Ammon's horn (tissue), 1 donor: ENCODE measurements around the gene MYL11.
"Not testable (repeated sequence)": the region's sequence is repeated elsewhere in the genome, so short reads cannot be mapped to it uniquely, and the experiment has no call there.

Experiments
- DNase-seq: peaks from one replicate; pipeline ENCODE4 v3.0.0-alpha.2; 2016; ENCODE audit warnings: low spot score

Gene MYL11

DNA sequence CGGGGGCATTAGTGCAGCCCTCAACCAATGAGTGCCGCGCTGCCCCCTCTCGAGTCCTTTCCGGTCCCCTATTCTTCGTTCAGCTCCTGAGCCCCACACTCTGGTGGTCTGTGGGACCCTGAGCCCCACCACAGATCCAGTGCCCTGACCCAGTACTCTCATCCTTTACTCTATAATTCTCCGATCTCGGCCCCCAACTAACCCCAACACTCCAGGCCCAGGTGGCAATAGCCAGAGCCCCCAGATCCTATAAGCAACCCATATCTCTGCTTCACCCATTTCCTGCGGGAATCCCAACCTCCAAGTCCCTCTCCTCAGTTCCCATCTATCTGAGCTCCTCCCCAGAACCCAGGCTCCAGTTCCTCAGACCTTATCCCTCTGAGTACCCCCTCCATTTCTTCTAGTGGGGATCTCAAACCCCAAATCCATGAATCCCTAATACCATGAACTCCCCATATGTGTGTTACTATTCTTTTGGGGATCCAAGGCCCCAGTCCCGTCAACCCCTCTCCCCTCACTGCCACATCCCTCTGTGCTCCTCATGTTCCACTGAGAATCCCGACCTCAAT is 3.3 kb upstream of the MYL11 start:
- DNase-seq: no peak

DNA sequence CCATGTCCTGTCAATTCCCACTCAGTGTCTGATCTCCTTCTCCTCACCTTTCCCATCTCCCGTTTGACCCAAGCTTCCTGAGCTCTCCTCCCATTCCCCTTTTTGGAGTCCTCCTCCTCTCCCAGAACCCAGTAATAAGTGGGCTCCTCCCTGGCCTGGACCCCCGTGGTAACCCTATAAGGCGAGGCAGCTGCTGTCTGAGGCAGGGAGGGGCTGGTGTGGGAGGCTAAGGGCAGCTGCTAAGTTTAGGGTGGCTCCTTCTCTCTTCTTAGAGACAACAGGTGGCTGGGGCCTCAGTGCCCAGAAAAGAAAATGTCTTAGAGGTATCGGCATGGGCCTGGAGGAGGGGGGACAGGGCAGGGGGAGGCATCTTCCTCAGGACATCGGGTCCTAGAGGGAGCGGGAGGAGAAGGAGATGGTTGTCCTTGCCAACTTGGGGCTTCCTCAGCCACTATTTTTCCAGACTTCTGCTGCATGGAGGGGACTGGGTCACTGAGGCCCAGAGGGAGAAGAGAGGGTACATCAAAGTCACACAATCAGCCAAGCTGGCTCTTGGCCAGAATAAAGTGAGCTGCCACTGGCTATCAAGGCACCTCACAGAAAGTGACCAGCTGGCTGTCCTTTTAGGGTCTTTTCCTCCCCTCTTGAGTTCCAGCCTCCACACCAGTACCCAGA is 2.4 kb upstream of the MYL11 start:
- DNase-seq: no peak

DNA sequence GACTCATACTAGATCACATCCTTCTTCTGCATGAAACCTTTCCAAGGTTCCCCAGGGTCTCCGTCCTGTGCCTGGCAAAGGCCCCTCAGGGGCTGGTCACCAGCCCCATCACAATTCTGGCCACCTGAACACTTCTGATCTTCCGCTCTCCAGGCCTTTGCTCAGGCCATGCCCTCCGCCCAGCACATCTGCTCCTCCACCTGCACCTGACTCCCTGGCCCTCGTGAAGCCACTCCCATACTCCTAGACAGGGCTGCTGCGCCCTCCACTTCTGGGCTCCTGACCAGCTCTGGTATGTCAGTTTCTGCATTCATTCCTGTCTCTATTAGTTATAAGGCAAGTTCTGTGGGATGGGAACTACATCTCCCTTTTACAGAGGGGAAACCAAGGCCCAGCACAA is 1.9 kb upstream of the MYL11 start:
- DNase-seq: no peak

DNA sequence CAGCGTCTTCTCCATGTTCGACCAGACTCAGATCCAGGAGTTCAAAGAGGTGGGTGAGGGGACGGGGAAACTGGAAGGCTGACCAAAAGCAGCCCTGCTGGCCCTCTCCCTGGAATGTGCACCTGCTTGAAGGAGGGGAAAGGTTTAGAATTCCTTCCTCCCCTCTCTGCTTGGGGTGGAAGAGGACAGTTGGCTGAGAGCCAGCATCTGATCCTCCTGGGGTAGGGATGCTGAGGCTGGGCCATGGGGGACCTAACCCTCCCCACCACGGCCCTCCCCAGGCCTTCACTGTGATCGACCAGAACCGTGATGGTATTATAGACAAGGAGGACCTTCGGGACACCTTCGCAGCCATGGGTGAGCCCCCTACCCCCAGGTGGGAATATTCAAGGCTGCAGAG is 1.3 kb downstream of the MYL11 start:
- DNase-seq: no peak

DNA sequence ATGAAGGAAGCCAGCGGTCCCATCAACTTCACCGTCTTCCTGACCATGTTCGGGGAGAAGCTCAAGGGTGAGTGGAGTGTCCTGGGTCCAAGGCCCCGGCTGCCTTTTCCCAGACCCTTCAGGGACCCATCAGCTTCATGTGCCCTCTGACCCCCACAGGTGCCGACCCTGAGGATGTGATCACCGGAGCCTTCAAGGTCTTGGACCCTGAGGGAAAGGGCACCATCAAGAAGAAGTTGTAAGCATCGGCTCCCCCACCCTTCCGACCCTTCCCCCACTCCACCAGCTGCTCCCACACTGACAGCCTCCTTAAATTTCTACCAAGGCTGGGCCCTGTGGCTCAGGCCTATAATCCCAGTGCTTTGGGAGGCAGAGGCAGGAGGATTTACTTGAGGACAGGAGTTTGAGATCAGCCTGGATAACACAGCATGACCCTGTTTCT is 1.9 kb downstream of the MYL11 start:
- no peak for DNase-seq

DNA sequence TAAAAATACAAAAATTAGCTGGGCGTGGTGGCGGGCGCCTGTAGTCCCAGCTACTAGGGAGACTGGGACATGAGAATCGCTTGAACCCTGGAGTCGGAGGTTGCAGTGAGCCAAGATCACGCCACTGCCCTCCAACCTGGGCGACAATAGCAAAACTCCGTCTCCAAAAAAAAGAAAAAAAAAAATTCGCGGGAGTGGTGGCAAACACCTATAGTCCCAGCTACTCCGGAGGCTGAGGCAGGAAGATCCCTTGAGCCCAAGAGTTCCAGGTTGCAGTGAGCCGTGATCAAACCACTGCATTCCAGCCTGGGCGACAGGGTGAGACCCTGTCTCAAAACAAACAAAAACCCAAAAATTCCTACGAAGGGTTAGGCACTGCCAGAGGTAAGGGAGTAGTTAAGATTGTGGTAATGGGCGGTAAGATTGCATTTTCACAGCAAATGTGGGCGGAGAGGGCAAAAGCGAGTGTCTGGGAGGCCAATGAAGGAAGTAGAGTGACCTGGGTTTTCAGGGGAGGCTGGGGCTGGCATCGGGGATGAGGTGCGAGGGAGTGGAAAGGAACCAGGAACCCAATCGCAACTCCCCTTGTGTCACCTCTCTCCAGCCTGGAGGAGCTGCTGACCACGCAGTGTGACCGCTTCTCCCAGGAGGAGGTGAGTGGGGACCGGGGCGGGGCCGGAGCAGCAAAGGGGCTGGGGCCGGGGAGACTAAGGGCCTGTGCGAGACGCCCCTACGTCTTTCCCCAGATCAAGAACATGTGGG is 2.6 kb downstream of the MYL11 start:
- no peak for DNase-seq

DNA sequence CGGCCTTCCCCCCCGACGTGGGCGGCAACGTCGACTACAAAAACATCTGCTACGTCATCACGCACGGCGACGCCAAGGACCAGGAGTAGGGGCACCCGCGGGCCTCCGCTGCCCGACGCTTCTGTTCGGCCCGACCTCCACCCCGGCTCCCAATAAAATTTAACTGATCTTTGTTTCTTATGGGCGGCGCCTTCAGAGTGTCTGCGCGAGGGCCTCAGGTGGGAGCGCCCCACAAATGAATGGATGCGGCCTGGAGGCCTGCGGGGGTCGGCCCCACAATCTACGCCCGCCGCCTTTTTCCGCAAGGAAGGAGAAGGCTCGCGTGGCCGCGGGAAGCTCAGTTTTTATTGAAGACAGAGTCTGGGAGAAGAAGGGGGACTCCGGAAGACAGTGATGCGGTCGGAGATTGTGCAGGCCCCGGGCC is 3.2 kb downstream of the MYL11 start:
- peak; percentile 99 for DNase-seq

DNA sequence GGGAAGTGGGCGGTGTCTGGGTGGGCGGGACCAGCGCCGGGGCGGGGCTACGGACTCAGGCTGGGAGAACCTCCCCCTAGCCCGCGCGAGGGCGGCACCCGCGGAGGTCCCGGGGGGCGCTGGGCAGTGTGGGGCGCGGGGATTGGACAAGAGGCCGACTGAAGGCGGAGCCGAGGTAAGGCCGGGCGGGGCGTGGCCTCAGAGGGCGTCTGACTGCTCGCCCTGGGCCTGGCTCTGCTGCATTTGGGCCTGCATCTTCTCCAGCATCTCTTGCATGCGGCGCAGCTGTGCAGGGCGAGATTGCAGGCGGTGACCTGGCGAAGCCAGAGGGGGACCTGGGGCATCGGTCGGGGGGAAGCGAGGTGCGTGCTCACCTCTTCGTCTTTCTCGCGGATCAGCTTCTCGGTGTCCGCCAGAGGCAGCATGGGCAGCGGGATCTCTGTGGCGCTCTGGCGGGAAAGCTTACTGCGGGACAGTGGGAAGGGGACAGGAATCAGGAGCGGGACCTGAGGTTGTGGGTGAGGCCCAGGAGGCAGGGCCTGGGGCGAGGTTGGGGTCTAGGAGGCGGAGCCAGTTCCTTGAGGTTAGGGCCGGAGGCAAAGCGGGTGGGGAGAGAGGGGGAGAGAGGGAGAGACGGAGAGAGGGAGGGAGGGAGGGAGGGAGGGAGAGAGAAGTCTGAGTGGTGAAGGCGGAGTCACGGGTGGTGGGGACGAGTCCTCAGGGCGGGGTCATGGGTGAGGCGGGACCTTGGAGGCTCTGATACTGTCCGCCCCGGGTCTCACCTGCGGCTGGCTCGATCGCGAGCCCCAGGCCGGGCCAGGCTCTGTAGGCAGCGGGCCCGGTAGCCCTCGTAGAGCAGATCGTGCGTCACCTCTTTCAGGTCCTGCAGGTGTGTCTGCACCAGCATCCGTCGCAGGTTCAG is 3.9 kb downstream of the MYL11 start:
- DNase-seq: peak; percentile 99

DNA sequence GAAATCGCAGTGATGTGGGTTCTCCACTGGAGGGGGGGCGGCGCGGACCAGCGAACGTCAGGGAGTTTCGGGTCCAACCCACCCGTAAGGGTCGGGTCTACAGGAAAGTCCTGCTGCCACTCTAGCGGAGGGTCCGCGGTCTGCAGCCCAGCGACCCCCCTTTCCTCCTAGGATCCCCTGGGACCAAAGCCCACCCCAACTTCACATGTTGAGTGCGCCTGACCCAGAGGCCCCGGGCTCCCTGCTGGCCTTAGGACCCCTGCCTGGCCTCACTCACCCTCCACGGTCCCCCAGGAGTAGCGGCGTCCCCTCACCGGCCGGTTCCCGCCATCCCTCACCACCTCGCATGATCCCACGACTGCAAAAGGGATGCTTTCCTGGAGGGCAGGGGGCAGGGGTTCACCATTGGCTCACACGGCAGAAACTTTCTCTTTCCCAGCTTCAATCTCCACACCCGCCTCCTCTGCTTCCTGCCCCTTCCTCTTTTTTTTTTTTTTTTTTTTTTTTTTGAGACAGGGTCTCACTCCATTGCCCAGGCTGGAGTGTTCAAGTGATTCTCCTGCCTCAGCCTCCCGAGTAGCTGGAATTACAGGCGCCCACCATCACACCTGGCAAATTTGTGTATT is 4.7 kb downstream of the MYL11 start:
- no peak for DNase-seq

DNA sequence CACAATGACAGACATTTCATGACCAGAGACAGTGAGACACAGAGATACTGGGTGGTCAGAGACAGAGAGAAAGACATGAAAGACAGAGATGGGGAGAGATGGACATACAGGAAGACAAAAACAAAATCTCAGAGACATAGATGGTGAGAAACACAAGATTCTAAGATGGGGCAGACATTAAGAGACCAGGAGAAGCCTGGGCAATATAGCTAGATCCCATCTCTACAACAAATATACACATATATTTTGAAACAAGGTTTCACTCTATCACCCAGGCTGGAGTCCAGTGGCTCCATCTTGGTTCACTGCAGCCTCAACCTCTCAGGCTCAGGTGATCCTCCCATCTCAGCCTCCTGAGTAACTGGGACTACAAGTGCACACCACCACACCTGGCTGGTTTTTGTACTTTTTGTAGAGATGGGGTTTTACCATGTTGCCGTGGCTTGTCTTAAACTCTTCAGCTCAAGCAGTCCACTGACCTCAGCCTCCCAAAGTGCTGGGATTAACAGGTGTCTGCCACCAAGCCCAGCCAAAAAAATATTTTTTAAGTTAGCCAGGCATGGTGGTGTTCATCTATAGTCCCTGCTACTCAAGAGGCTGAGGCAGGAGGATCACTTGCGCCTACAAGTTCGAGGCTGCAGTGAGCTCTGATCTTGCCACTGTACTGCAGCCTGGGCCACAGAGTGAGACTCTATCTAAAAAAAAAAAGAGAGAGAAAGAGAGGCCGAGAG is 5.6 kb downstream of the MYL11 start:
- no peak for DNase-seq

DNA sequence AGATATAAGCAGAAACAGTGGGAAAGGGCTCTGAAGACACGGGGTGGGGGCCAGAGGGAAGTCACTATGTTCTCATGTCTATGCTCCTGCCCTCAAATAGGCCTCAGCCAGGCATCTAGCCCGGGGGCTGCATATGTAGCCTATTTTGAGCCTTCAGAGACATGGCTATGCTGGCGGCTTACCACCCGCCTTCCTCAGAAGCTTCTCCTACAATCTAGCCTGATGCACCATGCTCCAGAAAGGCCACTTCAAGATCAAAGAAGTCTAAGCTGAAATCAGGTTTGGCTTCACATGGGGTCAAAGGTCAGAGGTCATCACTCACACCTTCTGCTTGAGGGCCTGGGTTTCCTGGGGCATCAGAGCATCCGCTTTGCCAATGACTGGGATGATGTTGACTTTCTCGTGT is 6.2 kb downstream of the MYL11 start:
- no peak for DNase-seq

DNA sequence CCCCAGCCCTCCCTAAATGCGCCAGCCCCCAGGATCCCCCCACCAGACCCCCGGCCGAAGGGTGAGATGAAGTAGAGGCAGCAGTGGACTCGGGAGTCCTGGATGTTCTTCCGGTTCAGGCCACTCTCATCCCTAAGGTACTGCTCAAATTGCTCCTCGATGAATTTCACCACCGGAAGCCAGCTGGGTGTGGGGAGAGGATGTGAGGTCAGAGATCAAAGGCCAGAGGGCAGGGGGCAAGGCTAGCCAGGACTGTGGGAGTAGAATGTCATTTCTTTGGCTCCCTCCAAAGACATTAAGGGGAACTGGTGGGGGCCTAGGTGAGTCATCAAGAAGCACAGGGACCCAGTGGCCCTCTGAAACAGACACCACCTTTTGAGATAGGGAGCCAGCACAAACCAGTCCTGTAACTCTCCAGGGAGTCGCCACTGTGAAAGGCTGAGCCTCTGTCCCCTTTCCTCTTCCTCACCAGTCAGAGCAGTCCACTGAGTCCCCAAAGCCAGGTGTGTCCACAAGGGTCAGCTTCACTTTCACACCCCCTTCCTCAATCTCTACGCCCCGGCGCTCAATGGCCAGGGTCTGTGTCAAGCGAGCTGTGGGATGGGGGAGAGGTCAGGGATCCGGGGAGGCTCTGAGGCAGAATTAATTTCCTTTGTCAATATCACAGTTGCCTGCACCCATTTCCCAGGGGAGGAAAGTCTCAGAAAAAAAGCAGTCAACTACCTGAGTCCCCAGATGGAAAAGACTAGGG is 6.9 kb downstream of the MYL11 start:
- DNase-seq: no peak

DNA sequence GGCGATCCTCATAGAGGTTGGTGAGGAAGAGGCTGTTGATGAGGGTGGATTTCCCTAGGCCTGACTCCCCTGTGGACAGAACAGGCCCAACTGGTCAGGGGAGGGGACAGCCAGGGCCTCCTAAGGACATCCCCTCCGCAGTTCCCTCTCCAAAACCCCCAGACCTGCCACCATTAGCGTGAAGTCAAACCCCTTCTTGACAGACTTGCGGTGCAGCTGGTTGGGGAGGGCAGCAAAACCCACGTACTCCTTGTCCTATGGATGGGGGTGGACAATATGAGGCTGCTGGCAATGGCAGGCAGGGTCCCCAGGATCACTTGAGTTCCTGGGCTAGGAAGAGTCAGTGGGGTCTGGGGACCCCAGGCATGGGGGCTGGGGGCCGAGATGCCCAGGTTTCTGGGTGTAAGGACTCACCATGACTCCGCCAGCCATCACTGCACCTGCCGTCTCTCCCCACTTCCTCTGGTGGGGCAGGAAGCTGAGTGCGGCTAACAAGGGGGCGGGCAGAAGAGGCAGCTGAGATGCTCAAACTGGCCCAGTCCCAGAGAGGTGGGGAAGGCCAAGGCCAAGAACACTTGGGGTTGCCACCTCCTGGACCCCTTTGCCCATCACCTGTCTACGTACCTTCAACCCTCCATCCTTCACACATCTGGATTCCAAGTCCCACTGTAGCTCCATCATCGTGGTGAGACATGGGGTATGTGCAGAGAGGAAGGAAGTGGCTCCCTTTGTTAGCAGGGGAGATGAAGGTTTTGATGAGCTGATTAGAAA is 7.7 kb downstream of the MYL11 start, which contains the start of gene SEPTIN1:
TSS of gene SEPTIN1 (minus strand) at position 451 of the 771 bp plus-strand sequence. CDS start at position 432, 19 bp downstream.
- DNase-seq: no peak

DNA sequence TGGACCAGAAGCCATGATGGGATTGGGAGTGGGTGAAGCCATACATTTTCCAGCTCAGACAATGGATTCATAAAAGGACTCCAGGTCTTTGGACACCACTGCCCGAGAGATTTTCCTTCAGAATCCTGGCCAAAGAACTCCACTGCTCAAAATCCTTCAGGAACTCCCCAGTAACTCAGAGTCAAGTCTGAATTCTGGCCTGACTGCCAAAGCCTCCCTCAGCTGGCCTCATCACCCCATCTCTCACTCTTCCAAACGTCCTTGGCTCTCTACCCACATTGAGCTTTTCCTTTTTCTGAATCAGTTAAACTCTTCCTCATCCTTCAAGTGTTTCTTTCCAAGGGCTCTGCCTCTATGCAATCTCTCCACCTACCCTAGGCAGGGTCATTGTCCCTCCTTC is 8.9 kb downstream of the MYL11 start:
- DNase-seq: no peak

DNA sequence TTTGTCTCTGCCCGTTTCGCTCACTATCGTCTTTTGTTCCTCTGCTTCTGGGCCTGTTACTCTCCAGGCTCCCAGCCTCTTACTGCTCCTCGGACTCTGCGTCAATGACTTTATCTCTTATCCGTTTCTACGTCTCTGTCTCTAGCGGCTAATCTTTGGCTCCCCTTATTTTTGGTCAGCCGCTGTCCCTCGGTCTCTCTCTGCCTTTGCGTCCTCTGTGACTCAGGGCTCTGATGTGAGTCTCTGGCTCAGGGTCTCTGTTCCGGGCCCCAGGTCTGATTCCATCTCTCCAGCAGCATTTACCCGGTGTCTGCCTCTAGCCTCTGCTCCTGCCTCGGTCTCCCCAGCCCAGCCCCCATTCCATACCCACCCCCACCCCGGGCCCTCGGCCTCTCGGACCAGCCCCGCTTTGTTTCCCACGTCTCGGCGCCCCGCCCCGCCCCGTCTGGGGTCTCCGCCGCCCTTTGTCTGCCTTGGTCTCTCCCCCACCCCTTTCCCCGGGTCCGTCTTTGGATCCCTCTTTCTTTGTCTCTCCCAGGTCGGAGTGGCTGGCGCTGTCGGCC is 20.1 kb downstream of the MYL11 start:
- no peak for DNase-seq

DNA sequence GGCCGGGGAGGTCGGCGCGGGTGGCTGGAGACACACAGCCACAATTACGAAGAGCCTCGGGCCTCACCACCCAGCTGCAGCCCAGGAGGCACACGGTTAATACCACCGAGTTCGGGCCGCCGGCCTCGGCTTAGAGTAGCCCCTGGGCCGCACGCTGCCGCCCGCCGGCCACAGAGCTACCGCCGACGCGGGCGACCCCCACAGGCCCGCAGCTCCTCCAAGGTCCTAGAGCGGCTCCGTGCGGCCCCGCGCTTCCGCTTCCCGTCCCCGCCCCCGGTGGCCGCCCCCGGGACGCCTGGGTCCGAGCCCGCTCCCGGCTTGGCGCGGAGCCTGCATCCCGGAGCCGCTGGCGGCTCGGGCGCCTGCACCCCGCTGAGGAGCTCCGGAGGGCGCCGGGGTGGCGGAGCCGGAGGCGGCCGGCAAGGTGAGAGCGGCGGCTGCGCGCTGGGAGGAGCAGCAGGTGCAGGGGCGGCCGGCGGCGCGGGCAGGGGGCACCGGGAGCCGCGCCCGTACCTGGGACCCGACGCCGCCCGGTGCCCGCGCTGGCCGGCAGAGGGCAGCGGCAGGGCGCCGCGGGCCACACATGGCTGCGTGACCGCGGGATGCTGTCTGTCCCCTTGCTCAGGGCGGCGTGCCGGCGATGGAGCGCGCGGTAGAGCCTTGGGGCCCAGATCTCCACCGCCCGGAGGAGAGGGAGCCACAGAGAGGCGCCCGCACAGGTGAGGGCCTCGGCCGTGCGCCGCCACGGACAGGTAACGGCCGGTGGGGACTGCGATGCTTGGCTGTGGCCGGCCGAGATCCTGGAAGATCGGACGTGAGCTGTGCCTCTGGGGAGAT is 20.8 kb downstream of the MYL11 start, which contains the start of gene ZNF48:
TSS of gene ZNF48 (plus strand) at position 266 of the 837 bp plus-strand sequence. CDS start at position 641, 375 bp downstream.
- peak; percentile 94 for DNase-seq

DNA sequence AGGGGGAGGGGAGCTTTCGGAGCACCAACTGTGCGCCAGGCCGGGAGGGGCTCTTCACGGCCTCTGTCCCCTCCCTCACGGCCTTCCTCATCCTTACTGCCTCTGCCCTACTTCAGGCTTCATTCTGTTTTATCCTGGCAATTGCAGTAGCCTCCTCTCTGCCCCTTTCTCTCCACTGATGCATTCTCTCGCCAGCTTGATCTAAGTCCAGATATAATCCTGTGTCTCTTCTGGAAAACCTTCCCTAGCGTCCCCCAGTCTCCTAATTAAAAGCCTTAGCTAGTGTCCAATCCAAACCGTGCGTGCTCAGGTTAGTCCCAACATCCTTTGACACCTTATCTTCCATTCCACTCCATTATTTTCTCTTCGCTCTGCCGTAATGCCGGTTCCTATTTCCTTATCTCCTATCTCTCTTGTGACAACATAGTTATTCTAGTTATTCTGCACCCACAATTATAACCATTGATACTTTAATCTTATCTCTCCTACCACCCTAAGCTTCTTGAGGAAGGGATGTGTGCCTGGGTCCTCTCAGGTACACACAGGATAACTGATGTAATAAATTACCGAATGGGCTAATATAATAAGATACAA is 21.5 kb downstream of the MYL11 start:
- no peak for DNase-seq

DNA sequence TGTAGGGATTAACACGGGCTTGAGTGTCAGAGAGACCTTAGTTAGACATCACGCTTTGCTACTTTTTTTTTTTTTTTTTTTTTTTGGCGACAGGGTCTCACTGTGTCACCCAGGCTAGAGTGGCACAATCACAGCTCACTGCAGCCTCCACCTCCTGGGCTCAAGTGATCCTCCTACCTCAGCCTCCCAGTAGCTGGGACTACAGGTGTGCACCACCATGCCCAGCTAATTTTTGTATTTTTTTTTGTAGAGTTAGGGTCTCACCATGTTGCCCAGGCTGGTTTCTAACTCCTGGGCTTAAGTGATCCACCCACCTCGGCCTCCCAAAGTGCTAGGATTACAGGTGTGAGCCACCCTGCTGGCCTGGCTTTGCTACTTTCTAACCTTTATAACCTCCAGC is 22.0 kb downstream of the MYL11 start:
- not testable (repeated sequence) for DNase-seq
